ENCODE results near the gene UGT1A1. TPM values are rescaled to one million over a fixed set of nuclear protein-coding genes. Genes with fewer than 3 reads are reported as not detected.

Gene UGT1A1
- total and polyA plus RNA-seq, 12 donors, result 0.08 to 0.52 TPM; not detected in 10

DNA sequence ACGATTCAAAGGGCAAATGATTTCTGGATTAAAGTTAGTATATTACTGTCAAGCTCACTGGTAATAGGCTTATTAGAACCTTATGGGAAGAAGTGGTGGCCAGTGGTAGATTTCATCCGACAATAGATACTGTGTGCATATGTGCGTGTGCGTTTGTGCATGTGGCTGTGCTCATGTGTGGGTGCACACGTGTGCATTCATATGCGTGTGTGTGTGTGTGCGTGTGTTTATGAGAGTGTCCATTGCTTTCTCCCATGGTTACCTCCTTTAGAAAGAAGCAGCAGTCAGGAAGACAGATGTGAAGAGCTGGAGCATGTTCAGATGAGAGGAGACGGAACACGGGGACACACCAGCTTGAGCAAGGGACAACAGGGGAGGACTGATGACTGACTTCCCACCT is 9.2 kb downstream of the UGT1A1 start:
- Histone ChIP-seq H3K4me1 (replicated peaks in 1 of 2) (no peaks in the 10 kb centered on the region), H3K9me3 (replicated peaks in 1 of 3) (no peaks in the 10 kb centered on the region), H3K36me3 (replicated peaks in 1 of 2) (no peaks in the 10 kb centered on the region), H3K4me3 (no peak overlapping the region), H3K27ac (no peak overlapping the region), H3K27me3 (peaks cover 7% of the 10 kb centered on the region)
- no peak for DNase-seq
- intact Hi-C loops (cut with DNase I), result no loop called here
- no peak for TF ChIP-seq POLR2A (IDR thresholded peaks at IDR 0.05)
- TF ChIP-seq, protein P1, sequence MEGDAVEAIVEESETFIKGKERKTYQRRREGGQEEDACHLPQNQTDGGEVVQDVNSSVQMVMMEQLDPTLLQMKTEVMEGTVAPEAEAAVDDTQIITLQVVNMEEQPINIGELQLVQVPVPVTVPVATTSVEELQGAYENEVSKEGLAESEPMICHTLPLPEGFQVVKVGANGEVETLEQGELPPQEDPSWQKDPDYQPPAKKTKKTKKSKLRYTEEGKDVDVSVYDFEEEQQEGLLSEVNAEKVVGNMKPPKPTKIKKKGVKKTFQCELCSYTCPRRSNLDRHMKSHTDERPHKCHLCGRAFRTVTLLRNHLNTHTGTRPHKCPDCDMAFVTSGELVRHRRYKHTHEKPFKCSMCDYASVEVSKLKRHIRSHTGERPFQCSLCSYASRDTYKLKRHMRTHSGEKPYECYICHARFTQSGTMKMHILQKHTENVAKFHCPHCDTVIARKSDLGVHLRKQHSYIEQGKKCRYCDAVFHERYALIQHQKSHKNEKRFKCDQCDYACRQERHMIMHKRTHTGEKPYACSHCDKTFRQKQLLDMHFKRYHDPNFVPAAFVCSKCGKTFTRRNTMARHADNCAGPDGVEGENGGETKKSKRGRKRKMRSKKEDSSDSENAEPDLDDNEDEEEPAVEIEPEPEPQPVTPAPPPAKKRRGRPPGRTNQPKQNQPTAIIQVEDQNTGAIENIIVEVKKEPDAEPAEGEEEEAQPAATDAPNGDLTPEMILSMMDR (IDR thresholded peaks at IDR 0.05), result no peak
- 84 to 91% (median 86%) methylated on average over 9 of the region's 9 CpGs for WGBS, 4 donors

DNA sequence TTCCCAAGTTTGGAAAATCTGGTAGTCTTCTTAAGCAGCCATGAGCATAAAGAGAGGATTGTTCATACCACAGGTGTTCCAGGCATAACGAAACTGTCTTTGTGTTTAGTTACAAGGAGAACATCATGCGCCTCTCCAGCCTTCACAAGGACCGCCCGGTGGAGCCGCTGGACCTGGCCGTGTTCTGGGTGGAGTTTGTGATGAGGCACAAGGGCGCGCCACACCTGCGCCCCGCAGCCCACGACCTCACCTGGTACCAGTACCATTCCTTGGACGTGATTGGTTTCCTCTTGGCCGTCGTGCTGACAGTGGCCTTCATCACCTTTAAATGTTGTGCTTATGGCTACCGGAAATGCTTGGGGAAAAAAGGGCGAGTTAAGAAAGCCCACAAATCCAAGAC is 12.1 kb downstream of the UGT1A1 start:
- H3K27me3 ChIP-seq, result no peaks in the 10 kb centered on the region
- no peak overlapping the region for H3K27ac ChIP-seq
- 80 to 87% (median 85%) methylated on average over 12 to 16 of the region's 16 CpGs for WGBS, 4 donors
- H3K9me3 ChIP-seq (replicated peaks in 1 of 3), result no peaks in the 10 kb centered on the region
- no peak for DNase-seq
- H3K4me3 ChIP-seq, result no peak overlapping the region
- intact Hi-C loops (cut with DNase I), result no loop called here
- no peaks in the 10 kb centered on the region for H3K36me3 ChIP-seq (replicated peaks in 1 of 2)
- TF ChIP-seq POLR2A (IDR thresholded peaks at IDR 0.05), result no peak
- TF ChIP-seq, protein P1 (IDR thresholded peaks at IDR 0.05), result no peak
- H3K4me1 ChIP-seq (replicated peaks in 1 of 2), result no peaks in the 10 kb centered on the region

DNA sequence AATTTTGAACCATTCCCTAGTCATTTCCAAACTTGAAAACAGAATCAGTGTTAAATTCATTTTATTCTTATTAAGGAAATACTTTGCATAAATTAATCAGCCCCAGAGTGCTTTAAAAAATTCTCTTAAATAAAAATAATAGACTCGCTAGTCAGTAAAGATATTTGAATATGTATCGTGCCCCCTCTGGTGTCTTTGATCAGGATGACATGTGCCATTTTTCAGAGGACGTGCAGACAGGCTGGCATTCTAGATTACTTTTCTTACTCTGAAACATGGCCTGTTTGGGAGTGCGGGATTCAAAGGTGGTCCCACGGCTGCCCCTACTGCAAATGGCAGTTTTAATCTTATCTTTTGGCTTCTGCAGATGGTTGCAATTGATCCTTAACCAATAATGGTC is 12.5 kb downstream of the UGT1A1 start:
- Histone ChIP-seq H3K4me3 (no peak overlapping the region), H3K27ac (no peak overlapping the region), H3K9me3 (replicated peaks in 1 of 3) (no peaks in the 10 kb centered on the region), H3K27me3 (no peaks in the 10 kb centered on the region), H3K36me3 (replicated peaks in 1 of 2) (no peaks in the 10 kb centered on the region), H3K4me1 (replicated peaks in 1 of 2) (no peaks in the 10 kb centered on the region)
- TF ChIP-seq POLR2A (IDR thresholded peaks at IDR 0.05), result no peak
- TF ChIP-seq, protein P1 (IDR thresholded peaks at IDR 0.05), result no peak
- intact Hi-C loops (cut with DNase I), result no loop called here
- DNase-seq, result no peak
- WGBS, 4 donors, result 59 to 71% (median 62%) methylated on average over 5 of the region's 5 CpGs

DNA sequence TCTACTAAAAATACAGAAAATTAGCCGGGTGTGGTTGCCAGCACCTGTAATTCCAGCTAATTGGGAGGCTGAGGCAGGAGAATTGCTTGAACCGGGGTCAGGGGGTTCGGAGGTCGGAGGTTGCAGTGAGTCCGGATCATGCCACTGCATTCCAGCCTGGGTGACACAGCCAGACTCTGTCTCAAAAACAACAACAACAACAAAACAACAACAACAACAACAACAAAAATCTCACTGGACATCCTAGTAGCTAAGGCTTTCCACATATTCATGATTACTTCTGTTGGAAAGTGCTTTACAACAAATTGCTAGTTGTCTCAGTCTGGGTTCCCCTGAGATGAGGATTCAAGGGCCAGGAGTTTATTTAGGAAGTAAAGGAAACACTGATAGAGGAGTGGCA is 13.8 kb downstream of the UGT1A1 start:
- H3K4me1 ChIP-seq (replicated peaks in 1 of 2), result no peaks in the 10 kb centered on the region
- intact Hi-C loops (cut with DNase I), result no loop called here
- 85 to 88% (median 87%) methylated on average over 5 of the region's 5 CpGs for WGBS, 4 donors
- H3K36me3 ChIP-seq (replicated peaks in 1 of 2), result no peaks in the 10 kb centered on the region
- no peak overlapping the region for H3K27ac ChIP-seq
- no peaks in the 10 kb centered on the region for H3K9me3 ChIP-seq (replicated peaks in 1 of 3)
- H3K27me3 ChIP-seq, result no peaks in the 10 kb centered on the region
- TF ChIP-seq, protein P1 (IDR thresholded peaks at IDR 0.05), result no peak
- TF ChIP-seq POLR2A (IDR thresholded peaks at IDR 0.05), result no peak
- H3K4me3 ChIP-seq, result no peak overlapping the region
- DNase-seq, result no peak

Measured in adrenal gland (tissue), 12 donors.